HG03139 (cell line): Measurements from ENCODE around the gene TPPP3.

Source experiments
- ATAC-seq: cut with Tn5 transposase; IDR thresholded peaks from one replicate; pipeline ENCODE4 v1.9.1; 2021; ENCODE audit not compliant: unreplicated experiment

Gene TPPP3

DNA sequence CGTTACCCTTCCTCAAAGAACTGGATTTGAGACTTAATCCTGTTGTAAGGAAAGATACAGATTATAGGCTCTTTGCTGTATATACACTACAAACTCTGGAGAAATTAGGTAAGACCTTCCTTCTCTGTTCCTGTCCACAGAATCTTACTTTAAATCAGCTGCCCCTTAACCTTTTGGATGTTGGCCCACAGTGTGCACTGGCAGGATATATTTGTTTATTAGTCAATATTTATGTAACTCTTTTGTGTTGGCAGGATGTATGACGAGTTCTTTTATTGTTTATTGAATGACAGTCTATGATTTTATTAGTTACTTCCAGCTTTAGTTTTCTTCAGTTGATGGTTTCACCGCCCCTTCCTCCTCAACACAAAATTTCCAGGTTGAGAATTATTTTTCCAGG is 47.0 kb downstream of the TPPP3 start:
- no peak for ATAC-seq

DNA sequence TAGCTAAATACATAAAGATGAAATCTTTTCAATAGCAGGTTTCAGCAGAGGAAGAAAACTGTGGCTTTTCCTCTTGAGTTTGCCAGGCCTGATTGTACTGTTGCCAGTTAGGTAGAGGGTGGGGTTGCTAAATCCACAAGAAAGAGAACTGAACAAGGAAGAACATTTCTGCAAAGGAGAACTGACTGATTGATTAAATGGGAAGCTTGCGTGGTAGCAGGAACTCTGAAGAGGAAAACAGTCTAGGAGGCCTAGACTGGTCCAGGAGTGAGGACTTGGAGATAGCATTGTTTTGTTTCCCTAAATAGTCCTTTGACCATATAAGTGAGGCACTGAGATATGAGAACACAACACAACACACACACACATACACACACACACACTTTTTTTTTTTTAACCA is 47.9 kb downstream of the TPPP3 start:
- ATAC-seq, result no peak

DNA sequence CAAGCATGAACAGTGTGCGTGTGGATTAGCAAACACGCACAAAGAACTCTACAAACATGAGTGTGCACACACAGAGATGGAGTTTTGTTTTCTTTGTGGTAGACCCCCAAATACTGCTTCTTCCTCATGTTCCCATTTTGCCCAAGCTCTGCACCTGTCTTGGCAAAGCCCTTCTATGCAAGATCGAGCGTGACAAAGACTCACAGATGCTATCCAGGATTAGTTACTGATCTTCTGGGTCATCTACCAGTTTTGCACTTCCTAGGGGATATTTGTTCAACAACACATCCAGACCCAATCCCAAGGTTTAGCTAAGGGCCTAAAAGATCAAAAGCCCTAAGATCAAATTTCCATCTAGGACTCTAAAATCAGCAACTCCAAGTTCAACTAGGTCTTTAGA is 50.7 kb downstream of the TPPP3 start:
- no peak for ATAC-seq

- ATAC-seq, result no peak
Observed at GRCh38 chr16:67341250-67341649, 52.0 kb downstream of the TPPP3 start.
